HG03039 (cell line): Measurements from ENCODE around the gene OSBP2.

Experiments used
- ATAC-seq: cut with Tn5 transposase; IDR thresholded peaks from one replicate; pipeline ENCODE4 v1.9.1; 2021; ENCODE audit warnings: mild to moderate bottlenecking, moderate library complexity; ENCODE audit not compliant: unreplicated experiment

The OSBP2 gene

GRCh38 chr22:30867746-30868662, 173.3 kb downstream of the OSBP2 start:
- ATAC-seq = no peak

- ATAC-seq = no peak
Measured at GRCh38 chr22:30868663-30869385, 174.2 kb downstream of the OSBP2 start.

DNA sequence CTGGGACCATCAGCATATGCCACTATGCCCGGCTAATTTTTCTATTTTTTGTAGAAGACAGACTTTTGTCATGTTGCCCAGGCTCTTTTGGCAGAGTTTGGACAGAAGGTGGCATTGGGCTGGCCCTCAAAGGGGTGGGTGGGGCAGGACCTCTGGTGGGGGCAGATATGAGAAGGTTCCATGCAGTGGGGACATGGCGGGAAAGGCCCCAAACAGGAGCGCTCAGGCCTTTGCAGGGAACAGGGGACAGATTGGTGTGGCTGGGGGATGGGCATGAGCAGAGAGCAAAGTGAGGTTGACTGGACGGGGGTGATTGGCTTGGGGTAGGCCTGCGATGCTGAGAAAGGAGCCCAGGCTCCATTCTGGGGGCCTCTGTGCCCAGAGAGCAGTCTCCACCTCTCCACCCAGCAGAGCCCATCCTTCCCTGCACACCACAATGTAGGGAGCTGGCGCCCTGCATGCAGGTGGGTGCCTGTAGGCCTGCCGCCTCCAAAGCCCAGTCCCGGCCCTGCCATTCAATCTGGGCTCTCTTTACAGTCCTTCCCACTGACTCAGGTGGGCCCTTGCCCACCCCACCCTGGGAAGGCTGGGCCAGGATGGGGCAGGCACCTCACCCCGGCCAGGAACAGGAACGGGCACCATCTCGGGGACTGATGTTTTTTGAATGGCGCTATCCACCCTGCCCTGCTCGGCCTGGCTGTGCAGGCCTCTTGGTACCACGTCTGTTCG, 175.2 kb downstream of the OSBP2 start:
- no peak for ATAC-seq

- no peak for ATAC-seq
Measured at GRCh38 chr22:30870451-30871345, 176.0 kb downstream of the OSBP2 start.

DNA sequence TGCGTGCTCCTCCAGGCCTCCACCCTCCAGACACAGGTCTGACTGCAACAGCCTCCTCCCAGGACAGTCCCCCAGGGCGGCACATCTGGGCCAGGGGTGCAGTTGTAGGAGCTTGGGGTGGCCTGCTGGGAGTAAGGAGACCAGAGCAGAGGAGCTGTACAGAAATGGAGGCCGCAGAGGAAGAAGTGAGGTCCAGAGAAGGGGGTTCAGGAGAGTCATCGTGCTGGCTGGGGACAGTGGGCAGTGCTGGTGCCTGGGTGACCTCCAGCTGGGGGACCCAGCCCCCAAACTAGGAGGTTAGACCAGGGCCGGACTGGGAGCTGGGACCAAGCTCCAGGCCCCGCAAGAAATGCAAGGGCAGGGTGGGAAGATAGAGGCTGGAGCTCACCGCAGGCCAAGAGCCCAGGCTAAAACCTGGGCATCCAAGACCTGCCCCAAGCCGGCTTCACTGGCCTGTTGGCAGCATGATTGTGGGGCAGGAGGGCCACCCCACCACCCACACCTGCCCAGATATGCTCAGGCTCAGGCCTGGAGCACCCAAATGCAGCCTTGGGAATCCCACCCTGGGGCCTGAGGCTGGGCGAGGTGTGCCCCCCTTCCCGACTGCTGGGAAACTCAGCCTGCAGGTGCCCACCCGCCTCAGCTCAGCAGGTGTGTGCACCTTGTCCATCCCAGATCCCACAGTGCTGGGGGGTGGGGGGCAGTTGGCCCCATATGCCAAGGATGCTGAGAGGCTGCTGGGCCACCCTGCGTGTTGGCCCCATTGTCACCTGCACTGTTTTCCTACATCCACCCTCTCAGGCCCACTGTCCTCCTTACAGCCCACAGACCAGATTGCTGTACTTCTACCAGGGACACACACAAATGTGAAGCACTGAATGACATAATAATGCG, 177.0 kb downstream of the OSBP2 start:
- no peak for ATAC-seq

DNA sequence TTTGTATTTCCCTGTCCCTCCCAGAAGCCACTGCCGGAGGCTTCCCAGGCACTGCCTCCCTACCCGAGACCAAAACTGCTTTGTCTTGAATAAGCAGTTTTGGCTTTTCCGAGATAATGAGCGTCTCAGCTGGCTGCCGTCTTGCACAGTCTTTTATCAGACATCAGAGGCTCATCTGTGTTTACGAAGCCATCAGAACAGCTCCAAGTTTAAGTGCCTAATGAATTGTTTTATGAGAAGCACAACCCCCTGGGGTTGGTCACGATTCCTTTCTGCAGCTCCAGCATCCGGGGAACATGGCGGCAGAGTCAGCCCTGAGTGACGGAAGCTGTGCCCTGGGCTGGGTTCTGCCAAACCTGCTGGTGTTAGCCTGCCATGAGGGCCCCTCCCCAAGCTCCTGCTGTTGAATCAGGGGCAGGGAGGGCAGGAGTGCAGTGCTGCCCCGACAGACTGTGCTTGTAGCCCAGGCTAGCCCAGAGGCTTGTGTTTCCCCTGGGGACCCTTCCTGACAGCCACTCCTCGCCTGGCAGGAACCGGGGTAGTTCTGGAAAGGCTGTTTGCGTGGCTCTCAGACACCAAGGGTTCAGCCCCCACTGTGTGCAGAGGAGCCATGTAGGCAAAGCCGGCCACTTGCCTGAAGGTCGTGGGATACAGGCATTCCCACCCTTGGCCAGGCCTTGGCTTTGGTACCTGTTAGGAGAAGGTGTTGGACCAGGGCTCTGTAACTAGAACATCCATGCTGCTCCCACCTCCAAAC, 177.8 kb downstream of the OSBP2 start:
- ATAC-seq = no peak

DNA sequence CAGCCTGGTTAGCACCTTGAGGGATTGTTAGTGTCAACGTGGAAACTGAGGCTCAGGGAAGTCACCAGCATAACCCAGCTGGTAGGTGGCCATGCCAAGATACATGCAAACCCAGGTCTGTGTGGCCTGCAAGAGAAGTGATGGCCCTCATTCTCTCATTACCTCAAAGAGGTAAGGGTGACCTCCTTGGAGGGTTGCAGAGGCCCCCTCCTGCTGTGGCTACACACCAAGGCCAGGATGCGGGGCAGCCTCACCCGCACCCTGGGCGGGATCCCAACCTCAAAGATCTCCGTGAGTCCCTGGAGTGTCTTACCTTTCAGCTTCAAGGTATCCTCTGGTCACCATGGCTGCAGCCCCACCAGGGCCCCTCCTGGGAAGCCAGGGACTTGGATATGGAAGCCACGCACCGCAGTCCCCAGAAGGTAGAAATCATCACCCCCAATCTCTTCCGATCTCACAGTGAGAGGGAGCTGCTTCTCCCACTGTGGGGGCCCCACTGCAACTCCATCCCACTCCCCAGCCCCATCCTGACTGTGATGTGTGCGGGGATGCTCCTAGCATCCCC, 178.5 kb downstream of the OSBP2 start:
- ATAC-seq = no peak

GRCh38 chr22:30873661-30874060, 179.0 kb downstream of the OSBP2 start:
- no peak for ATAC-seq

DNA sequence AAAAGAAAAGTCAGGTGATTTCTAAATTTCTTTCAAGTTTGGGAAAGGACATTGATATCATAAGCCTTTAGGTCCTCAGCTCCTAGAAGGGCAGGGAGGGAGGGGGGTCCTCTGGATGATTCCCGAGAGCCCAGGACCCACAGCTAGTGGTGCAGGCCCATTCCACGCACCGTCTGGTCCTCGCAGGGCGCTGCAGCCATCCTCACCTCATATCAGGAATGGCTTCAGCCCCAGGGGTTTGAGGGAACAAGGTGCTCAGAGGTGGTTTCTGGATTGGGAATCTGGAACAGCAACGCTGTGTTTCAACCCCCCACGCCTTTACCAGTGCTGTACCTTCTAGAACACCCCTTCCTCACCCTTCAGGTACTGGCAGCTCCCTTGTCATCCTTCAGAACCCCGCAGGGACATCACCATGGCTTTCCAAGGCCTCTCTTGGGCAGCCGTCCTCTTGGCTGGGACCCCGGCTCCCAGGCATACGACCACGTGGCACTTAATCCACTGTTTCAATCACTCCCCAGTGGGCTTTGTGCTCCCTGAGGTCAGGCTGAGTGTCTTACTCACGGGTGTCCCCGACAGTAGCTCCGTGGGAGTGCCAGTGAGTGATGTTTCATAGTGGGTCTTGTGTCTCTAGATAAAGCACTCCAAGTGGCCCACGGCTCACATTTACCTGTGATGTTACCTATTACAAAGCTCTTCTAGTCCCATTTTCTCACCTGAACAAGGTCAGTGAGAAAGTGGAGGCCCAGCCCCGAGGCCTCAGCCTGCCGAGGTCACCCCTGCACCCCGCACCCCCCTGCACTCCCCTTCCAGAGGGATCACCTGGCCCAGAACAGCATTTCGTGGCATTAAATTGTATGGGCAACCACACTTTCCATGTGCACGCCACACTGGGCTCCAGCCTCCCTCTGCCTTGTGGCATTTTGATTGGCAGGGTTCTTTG, 180.0 kb downstream of the OSBP2 start:
- no peak for ATAC-seq

- no peak for ATAC-seq
Measured at GRCh38 chr22:30875481-30876215, 181.0 kb downstream of the OSBP2 start.

- no peak for ATAC-seq
Measured at GRCh38 chr22:30876221-30876751, 181.6 kb downstream of the OSBP2 start.

GRCh38 chr22:30876915-30877553, 182.4 kb downstream of the OSBP2 start:
- ATAC-seq = no peak

DNA sequence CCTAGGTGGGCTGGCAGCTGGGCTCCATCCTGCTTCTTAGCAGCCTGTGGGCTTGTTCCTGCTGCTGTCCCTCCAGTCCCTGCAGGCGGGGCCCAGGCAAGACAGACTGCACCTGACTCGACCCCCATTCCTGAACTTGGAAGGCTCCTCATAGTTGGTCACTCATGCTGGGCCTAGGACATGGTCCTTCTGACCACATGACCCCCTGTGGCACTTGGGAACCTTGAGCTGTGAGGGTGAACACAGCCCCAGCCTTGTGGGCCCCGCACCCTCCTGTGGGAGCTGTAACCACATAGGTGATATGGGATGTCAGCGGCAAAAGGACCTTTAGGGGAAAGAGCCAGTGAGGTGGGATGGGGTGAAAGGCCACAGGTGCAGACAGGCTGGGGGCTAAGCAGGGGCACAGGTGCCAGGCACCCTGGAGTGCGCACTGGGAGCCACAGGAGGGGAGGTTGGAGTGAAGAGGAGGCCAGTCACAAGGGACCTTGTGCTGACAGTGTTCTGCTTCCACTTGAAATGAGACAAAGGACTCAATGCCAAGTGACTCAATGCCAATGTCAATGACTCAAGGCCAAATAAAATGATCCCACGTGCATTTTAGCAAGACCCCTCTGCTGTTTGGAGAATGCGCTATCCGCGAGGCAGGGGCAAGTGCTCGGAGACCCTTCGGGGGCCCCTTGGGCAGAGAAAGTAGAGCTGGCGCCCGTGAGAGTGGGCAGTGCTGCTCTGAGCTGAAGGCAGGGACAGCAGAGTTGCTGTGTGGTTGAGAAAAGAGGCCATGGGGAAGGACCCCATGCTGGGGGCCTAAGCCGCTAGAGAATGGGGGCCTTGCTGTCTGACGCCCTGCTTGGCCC, 183.2 kb downstream of the OSBP2 start:
- no peak for ATAC-seq

DNA sequence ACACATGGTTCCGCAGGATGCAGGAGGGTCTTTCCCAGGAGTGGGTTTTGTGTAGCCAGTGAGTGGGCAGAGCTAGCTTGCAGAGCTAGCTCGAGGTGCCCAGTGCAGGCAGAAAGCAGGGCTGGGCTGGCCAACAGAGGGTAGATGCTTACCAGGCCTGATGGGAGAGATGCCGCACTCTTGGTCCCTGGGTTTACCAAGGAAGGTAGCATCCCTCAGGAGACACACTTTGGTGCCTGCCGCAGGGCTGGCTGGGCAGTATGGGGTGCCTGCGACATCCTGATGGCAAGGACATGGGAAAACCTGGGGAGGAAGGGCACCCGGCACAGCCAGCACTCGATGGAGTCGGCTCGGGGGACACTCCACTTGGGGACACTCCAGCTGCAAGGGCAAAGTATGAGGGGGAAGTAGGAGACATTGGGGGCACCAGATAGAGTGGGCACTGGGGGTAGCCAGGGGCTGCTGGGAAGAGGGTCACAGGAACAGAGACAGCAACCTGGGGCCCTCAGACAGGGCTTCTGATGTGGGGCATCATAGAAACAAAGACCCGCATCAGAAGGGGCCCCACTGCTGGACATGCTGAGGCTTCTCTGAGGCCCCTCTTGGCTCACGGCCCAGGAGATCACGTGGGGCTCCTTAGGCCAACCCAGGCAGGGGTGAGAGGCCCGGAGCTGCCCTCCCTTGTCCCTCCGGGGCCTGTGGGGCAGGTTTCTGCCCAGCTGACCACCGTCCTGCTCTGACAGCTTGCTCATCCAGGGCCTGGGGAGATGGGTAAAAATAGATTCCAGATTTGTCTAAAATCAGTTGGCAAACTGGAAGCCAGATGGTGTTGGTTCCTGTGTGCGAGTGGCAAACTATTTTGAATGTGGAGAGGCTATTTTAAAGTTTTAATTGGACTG, 184.1 kb downstream of the OSBP2 start:
- no peak for ATAC-seq
